Measurements from ENCODE around the gene EPS8L1.

DNA sequence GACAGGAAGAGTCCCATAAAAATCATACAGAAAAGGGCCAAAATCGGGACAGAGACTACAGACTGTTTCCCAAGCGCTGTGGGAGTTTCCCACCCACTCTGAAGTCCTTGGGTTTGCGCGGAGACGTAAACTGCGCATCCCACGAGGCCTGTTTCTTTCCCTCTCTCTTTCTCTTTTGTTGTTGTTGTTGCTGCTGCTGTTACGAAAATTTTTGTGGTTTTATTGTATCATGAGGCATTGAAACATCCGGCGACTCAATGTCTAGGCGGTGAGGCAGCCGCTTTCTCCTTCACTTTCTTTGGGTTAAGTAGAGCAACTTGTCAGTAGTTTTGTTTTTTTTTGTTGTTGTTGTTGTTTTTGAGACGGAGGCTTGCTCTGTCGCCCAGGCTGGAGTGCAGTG is 43.4 kb downstream of the EPS8L1 start:
- TF ChIP-seq, protein P1, sequence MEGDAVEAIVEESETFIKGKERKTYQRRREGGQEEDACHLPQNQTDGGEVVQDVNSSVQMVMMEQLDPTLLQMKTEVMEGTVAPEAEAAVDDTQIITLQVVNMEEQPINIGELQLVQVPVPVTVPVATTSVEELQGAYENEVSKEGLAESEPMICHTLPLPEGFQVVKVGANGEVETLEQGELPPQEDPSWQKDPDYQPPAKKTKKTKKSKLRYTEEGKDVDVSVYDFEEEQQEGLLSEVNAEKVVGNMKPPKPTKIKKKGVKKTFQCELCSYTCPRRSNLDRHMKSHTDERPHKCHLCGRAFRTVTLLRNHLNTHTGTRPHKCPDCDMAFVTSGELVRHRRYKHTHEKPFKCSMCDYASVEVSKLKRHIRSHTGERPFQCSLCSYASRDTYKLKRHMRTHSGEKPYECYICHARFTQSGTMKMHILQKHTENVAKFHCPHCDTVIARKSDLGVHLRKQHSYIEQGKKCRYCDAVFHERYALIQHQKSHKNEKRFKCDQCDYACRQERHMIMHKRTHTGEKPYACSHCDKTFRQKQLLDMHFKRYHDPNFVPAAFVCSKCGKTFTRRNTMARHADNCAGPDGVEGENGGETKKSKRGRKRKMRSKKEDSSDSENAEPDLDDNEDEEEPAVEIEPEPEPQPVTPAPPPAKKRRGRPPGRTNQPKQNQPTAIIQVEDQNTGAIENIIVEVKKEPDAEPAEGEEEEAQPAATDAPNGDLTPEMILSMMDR (IDR thresholded peaks at IDR 0.05 in 8 of 11, conservative IDR thresholded peaks at IDR 0.05 in 3 of 11): no peak
- TF ChIP-seq POLR2A (IDR thresholded peaks at IDR 0.05): no peak
- TF ChIP-seq POLR2AphosphoS5 (IDR thresholded peaks at IDR 0.05): no peak

Data from spleen (tissue), 7 donors.